A172 (cell line): ENCODE results near the gene SLC39A13. TPM values are rescaled to one million over a fixed set of nuclear protein-coding genes. Genes with fewer than 3 reads are reported as not detected.

ENCODE experiments used
- DNase-seq: peaks from one replicate; pipeline ENCODE4 v3.0.0-alpha.2; 2015; ENCODE audit warnings: low spot score
- total RNA-seq: library from RNA; depleted of rRNA; stranded (reverse); fragments of >200 nt; shearing (Covaris generic); gene quantifications from 2 replicates; pipeline ENCODE4 v1.2.3, GENCODE V29; 2014

The SLC39A13 gene
- total RNA-seq, 1 experiment from 2014 or later: 108 TPM

DNA sequence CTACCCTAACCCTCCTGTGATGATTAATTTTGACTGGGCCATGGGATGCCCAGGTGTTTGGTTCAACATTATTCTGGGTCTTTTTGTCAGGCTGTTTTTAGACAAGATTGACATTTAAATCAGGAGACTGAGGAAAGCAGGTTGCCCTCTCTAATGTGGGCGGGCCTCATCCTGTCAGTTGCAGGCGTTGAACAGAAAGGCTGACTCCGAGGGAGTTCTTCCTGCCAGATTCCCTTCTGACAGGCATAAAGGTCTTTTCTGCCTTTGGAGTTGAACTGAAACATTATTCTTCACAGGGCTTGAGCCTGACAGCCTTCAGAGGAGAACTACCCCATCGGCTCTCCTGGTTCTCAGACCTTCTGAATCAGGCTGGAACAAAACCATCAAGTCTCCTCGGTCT lies 22.1 kb downstream of the SLC39A13 start:
- DNase-seq: no peak

- no peak for DNase-seq
These were observed 23.1 kb downstream of the SLC39A13 start for GRCh38 chr11:47431356-47432083.

DNA sequence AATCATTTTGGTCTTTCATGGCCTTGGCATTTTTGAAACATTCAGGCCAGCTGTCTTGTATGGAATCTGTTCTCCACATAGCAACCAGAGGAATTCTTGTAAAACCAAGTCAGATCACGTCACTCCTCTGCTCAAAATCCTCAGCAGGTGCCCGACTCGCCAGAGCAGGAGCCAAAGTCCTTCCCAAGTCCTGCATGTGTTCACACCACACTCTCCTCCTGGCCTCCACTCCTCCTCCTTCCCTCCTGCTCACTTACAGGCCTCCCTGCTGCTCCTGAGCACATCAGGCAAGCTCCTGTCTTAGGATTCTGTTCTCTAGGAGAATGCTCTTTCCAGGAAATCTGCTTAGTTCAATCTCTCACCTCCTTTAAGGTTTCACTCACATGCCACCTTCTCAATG lies 24.8 kb downstream of the SLC39A13 start:
- no peak for DNase-seq

- DNase-seq: peak; percentile 54
These were observed 25.8 kb downstream of the SLC39A13 start for GRCh38 chr11:47434011-47434786.

- no peak for DNase-seq
These were observed 27.3 kb downstream of the SLC39A13 start for GRCh38 chr11:47435687-47436086.

- no peak for DNase-seq
These were observed 28.3 kb downstream of the SLC39A13 start for GRCh38 chr11:47436726-47437125.

DNA sequence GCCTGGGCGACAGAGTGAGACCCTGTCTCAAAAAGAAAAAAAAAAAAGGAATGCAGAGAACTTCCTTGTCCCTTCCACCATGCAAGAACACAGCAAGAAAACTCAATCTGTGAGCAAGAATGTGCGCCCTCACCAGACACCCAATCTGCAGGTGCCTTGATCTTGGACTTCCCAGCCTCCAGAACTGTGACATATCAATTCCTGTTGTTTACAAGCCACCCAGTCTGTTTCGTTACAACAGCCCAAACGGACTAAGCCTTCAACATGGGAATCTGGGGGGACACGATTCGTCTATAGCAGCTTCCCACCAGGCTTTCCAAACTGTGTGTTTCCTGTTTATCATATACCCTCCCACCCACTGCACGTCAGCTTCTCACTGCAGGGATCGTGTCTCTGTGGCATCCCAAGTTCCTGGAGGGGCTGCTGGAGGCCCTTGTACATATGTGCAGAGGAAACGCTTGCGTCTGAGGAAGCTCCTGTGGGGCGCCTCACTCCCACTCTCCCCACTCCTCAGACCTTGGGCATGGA lies 28.9 kb downstream of the SLC39A13 start:
- DNase-seq: no peak

DNA sequence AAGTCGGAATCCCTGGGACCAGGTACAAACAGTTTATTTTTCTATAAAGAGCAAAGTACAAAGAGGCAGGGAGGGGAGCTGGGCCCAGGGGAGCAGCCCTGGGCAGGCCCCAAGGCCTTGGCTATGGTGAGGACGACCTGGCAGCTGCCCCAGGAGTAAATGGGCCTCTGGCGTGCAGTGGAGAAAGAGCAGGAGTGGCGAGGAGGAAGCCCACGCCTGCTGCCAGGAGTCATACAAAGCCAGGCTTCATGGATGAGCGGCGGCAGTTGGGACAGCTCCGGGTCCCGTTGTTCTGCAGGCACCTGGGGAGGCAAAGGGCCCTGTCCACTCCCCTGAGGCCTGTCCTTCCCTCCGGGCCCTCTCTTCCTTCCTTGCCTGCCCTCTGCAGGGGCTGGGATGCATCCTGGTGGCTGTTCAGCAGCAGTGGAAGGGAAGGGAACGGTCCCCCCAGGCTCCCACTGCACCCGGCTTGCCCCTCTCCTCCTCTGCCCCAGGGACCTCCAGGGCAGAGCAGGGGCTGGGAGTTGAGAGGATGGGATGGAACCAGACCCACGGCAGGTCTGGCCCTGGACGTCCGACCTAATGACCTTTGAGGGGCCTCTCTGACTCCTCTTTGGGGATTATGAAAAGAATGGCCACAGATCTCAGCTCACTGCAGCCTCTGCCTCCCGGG lies 29.5 kb downstream of the SLC39A13 start:
- DNase-seq: no peak

DNA sequence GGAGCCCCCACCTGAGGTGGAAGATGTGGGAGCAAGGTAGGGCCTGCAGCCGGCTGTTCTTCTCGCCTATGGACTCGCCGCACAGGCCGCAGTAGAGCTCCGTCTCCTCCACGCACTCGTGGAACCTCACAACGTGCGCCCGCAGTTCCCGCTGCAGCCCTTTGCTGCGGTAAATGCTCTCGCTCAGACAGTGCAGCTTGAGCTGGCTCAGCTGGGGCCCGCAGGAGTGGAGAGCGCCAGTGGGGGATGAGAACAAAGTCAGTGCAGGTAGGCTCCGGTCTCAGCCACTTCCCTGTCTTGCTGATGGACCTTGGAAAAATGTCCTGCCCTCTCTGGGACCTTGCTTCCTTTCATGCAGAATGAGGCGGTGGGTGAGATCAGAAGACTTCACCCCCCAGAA lies 30.3 kb downstream of the SLC39A13 start:
- no peak for DNase-seq

GRCh38 chr11:47440054-47440476 lies 31.7 kb downstream of the SLC39A13 start:
- DNase-seq: no peak

- DNase-seq: no peak
These were observed 33.0 kb downstream of the SLC39A13 start for GRCh38 chr11:47441421-47441820.

DNA sequence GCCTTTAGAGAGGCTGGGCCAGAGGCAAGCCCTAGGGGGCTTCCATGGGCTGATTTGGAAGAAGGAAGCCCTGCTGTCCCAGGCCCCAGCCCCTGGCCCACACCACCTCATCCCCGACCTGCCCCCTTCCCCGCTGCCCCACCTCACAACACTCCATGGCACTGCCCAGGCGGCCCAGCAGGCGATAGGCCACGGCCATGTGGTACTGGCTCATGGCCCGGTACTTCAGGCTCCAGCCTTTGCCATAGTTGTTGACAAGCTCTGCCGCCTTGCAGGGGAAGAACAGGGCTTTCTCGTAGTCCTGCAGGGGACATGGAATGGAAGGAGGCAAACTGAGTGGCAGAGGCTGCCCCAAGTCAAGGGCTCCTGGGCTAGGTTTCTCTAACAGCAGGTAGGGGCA lies 34.1 kb downstream of the SLC39A13 start:
- DNase-seq: no peak

DNA sequence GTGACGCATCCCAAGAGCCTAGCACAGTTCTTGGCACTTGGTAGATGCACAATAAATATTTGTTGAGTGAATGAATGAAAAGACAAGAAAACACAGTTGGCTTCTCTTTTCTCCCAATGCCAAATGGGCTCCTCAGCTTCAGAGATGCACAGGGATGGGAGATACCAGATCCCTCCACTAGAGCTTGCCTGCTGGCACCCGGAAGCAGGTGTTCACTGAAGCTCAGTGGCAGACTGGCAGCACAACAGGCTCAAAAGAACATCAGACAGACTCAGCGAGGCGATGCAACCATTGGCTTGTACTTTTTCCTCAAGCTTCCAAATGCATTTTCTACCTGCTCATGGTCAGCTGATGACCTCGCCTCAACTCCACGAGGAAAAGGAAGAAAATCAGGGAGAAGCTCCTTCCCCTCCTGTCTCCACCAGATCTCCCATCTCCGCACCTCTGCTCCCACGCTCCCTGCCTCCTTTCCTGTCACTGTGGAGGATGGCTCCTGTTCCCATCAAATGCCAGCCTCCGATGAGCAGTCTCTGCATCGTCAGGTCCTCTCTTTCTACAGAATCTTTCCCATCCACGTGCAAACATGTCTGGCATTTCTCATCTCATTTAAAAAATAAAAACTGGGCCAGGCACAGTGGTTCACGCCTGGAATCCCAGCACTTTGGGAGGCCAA lies 34.8 kb downstream of the SLC39A13 start:
- no peak for DNase-seq

- DNase-seq: no peak
These were observed 35.4 kb downstream of the SLC39A13 start for GRCh38 chr11:47443817-47444216.

GRCh38 chr11:47445840-47446239 lies 37.5 kb downstream of the SLC39A13 start:
- DNase-seq: no peak

DNA sequence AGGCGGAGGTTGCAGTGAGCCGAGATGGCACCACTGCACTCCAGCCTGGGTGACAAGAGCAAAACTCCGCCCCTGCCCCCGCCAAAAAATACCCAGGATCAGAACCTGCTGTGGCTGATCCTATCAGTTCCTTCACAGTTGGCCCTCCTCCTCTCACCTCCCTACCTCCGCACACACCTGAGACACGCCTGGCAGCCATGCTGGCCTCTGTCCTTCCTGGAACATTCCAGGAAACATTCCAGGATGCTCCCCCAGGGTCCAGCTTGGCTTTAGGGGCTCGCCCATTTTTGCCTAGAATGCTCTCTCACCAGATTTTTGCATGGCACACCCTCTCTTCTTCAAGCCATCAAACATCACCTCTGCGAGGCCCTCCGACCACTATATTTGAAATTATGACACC lies 38.4 kb downstream of the SLC39A13 start:
- no peak for DNase-seq

- DNase-seq: no peak
These were observed 39.5 kb downstream of the SLC39A13 start for GRCh38 chr11:47447906-47448305.

- no peak for DNase-seq
These were observed 40.4 kb downstream of the SLC39A13 start, which contains the start of gene RAPSN for GRCh38 chr11:47448566-47449427. Gene RAPSN, minus strand, starts transcription at chr11:47449136. Its CDS starts 172 bp downstream, at chr11:47448964.

GRCh38 chr11:47449541-47449940 lies 41.2 kb downstream of the SLC39A13 start:
- DNase-seq: no peak

DNA sequence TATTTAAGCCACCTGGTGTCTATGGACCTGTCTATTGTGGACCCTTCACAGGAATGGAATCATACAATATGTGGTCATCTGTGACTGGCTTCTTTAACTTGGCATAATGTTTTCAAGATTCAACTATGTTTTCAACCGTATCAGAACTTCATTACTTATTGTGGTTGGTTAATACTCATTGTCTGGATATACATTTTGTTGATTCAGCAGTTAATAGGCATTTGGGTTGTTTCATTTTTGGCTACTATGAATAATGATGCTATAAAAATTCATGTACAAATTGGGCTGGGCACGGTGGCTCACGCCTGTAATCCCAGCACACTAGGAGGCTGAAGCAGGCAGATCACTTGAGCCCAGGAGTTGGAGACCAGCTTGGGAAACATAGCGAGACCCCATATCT lies 43.0 kb downstream of the SLC39A13 start:
- DNase-seq: no peak

GRCh38 chr11:47451990-47452389 lies 43.6 kb downstream of the SLC39A13 start:
- DNase-seq: no peak
